HepG2 (cell line): ENCODE measurements around the gene TOR4A. TPM values are rescaled to one million over a fixed set of nuclear protein-coding genes. Genes with fewer than 3 reads are reported as not detected.

ENCODE experiments used
- ATF2 ChIP-seq: sonication (generic); formaldehyde crosslinking; IDR thresholded peaks from 2 replicates; pipeline ENCODE4 v1.4.0; 2020; ENCODE audit warnings: missing genetic modification reagents
- CEBPG ChIP-seq: IDR thresholded peaks from 2 replicates; pipeline ENCODE4 v1.6.1; 2016
- HINFP ChIP-seq: sonication (generic); formaldehyde crosslinking; IDR thresholded peaks from 2 replicates; pipeline ENCODE4 v1.4.0; 2020; ENCODE audit warnings: low read depth, mild to moderate bottlenecking, missing genetic modification reagents
- HMG20A ChIP-seq: IDR thresholded peaks from 2 replicates; pipeline ENCODE4 v1.6.1; 2016; ENCODE audit warnings: borderline replicate concordance
- JUN ChIP-seq: sonication (generic); formaldehyde crosslinking; IDR thresholded peaks from 2 replicates; pipeline ENCODE4 v1.4.0; 2020; ENCODE audit warnings: mild to moderate bottlenecking, missing genetic modification reagents
- KLF16 ChIP-seq, 2 experiments: sonication (generic) in 1 of 2; formaldehyde crosslinking in 1 of 2; IDR thresholded peaks; 2 replicates each; pipeline versions ENCODE4 v1.6.1 to v1.8.0; 2016 to 2023; ENCODE audit warnings: missing genetic modification reagents in 2 of 2, missing compliant biosample characterization in 1 of 2
- NCOR1 ChIP-seq: fragments of 200-600 bp; sonication (generic); IDR thresholded peaks from 2 replicates; pipeline ENCODE4 v1.7.0; 2017; ENCODE audit warnings: antibody characterized with exemption, low read length, borderline replicate concordance
- SRSF1 ChIP-seq: fragments of 200-400 bp; formaldehyde crosslinking; optimal IDR thresholded peaks from 2 replicates; pipeline ENCODE3; 2017; ENCODE audit warnings: mild to moderate bottlenecking, low read depth, low read length, moderate library complexity
- TRIM24 ChIP-seq: sonication (generic); formaldehyde crosslinking; IDR thresholded peaks from 2 replicates; pipeline ENCODE4 v1.8.0; 2022; ENCODE audit warnings: mild to moderate bottlenecking, missing genetic modification reagents
- ZFP1 ChIP-seq: IDR thresholded peaks from 2 replicates; pipeline ENCODE4 v1.6.1; 2016
- ZNF253 ChIP-seq: sonication (generic); formaldehyde crosslinking; IDR thresholded peaks from 2 replicates; pipeline ENCODE4 v1.8.0; 2022; ENCODE audit warnings: mild to moderate bottlenecking, missing genetic modification reagents, borderline replicate concordance
- ZNF34 ChIP-seq: sonication (generic); formaldehyde crosslinking; IDR thresholded peaks from 2 replicates; pipeline ENCODE4 v1.4.0; 2020; ENCODE audit warnings: mild to moderate bottlenecking, missing genetic modification reagents, borderline replicate concordance
- ZNF546 ChIP-seq: sonication (generic); formaldehyde crosslinking; conservative IDR thresholded peaks from 2 replicates; pipeline ENCODE4 v1.8.1; 2023; ENCODE audit warnings: mild to moderate bottlenecking, missing genetic modification reagents
- ZNF567 ChIP-seq: sonication (generic); formaldehyde crosslinking; IDR thresholded peaks from 2 replicates; pipeline ENCODE4 v1.8.1; 2023; ENCODE audit warnings: mild to moderate bottlenecking, missing genetic modification reagents, borderline replicate concordance
- ZNF629 ChIP-seq: sonication (generic); formaldehyde crosslinking; conservative IDR thresholded peaks from 2 replicates; pipeline ENCODE4 v1.5.0; 2020; ENCODE audit warnings: missing genetic modification reagents
- ZNF646 ChIP-seq: sonication (generic); formaldehyde crosslinking; IDR thresholded peaks from 2 replicates; pipeline ENCODE4 v1.9.0; 2021; ENCODE audit warnings: mild to moderate bottlenecking, missing genetic modification reagents
- ZNF724P ChIP-seq: sonication (generic); formaldehyde crosslinking; IDR thresholded peaks from 2 replicates; pipeline ENCODE4 v1.8.0; 2022; ENCODE audit warnings: missing genetic modification reagents, borderline replicate concordance
- polyA plus RNA-seq, 8 experiments: library from polyadenylated mRNA; depleted of rRNA in 3 of 8; stranded (reverse) in 7 of 8; unstranded in 1 of 8; fragments of >200 nt; fragmentation: Illumina TruSeq in 4 of 8; extraction: Trizol in 4 of 8; gene quantifications; 2 replicates each; pipeline versions ENCODE4 v1.2.1 to v1.2.3, GENCODE V29; 2011 to 2016; ENCODE audit warnings: low read depth in 4 of 8, missing spikeins in 1 of 8, mixed read lengths in 1 of 8; ENCODE audit not compliant: insufficient read depth in 1 of 8
- total RNA-seq, 5 experiments: library from RNA; depleted of rRNA; stranded (reverse); fragments of >200 nt; fragmentation: Illumina TruSeq; extraction: Trizol; gene quantifications; 2 replicates each; pipeline ENCODE4 v1.2.3, GENCODE V29; 2016; ENCODE audit warnings: low read depth in 1 of 5
- TF ChIP-seq, protein P1 (sequence below), 2 experiments: fragments of 450-650 bp in 1 of 2; sonication (generic) in 1 of 2; formaldehyde crosslinking; IDR thresholded peaks; 2 replicates each; pipeline versions ENCODE4 v1.5.0 to v1.8.0; 2020 to 2022; ENCODE audit warnings: mild to moderate bottlenecking in 1 of 2, missing genetic modification reagents in 1 of 2

The TOR4A gene
- total and polyA plus RNA-seq, 2 of the 13 experiments (the other 11 are each of a cell fraction or from before 2014, with no cell fraction given) = 11.1 to 14.2 TPM

- TF ChIP-seq ZNF567 (0 out of 2 replicates have a peak, but pooled peaks have one; percentile 44), ZNF34 (CRISPR knock-in tag) (peak; percentile 72; the same call in 1 of the 2 replicates), JUN (CRISPR knock-in tag) (no peak), ZNF646 (CRISPR knock-in tag) (no peak), ATF2 (CRISPR knock-in tag) (no peak; the same call in 1 of the 2 replicates), ZNF253 (no peak), TRIM24 (CRISPR knock-in tag) (no peak), ZFP1 (CRISPR knock-in tag) (no peak), HMG20A (no peak; the same call in 1 of the 2 replicates), KLF16 (CRISPR knock-in tag; IDR thresholded peaks at IDR 0.05) (no peak; a peak in 1 of 4 replicates), CEBPG (CRISPR knock-in tag) (no peak), ZNF629 (CRISPR knock-in tag) (no peak; the same call in 1 of the 2 replicates), NCOR1 (no peak), ZNF724P (no peak), HINFP (CRISPR knock-in tag) (peak; percentile 26; the same call in 1 of the 2 replicates), SRSF1 (no peak), ZNF546 (no peak)
- TF ChIP-seq, protein P1, sequence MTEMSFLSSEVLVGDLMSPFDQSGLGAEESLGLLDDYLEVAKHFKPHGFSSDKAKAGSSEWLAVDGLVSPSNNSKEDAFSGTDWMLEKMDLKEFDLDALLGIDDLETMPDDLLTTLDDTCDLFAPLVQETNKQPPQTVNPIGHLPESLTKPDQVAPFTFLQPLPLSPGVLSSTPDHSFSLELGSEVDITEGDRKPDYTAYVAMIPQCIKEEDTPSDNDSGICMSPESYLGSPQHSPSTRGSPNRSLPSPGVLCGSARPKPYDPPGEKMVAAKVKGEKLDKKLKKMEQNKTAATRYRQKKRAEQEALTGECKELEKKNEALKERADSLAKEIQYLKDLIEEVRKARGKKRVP (CRISPR knock-in tag; IDR thresholded peaks at IDR 0.05) = no peak
Observed at GRCh38 chr9:137229903-137230704, 47.4 kb upstream of the TOR4A start (continued).
